Stimulated activated CD4-positive, alpha-beta T cell treated with anti-CD3 and anti-CD28 coated beads, TNF-alpha, amount 100 ng/mL, for 4 hours (primary cell): ENCODE results near the gene LRRC32.

Experiments used
- DNase-seq, 3 experiments: peaks; one replicate each; pipeline ENCODE4 v3.0.0-alpha.2; 2020; ENCODE audit warnings: low read depth in 3 of 3

The LRRC32 gene

GRCh38 chr11:76670485-76671236 is at the start of gene LRRC32:
LRRC32 (minus strand) TSS chr11:76670747; CDS start chr11:76665954, 4,793 bp downstream.
- DNase-seq, result peak in 1 of 3 experiments; percentile 13

- DNase-seq, result no peak
These were observed 49.1 kb upstream of the LRRC32 start for GRCh38 chr11:76719686-76720085.

GRCh38 chr11:76719281-76719680 is 48.7 kb upstream of the LRRC32 start:
- no peak for DNase-seq

GRCh38 chr11:76717816-76718215 is 47.3 kb upstream of the LRRC32 start:
- no peak for DNase-seq

- DNase-seq, result no peak
These were observed 46.8 kb upstream of the LRRC32 start for GRCh38 chr11:76717369-76717768.

- no peak for DNase-seq
These were observed 45.7 kb upstream of the LRRC32 start for GRCh38 chr11:76716268-76716667.

- no peak for DNase-seq
These were observed 43.9 kb upstream of the LRRC32 start for GRCh38 chr11:76714493-76714892.

GRCh38 chr11:76713499-76713898 is 43.0 kb upstream of the LRRC32 start:
- DNase-seq, result no peak

GRCh38 chr11:76712125-76712524 is 41.6 kb upstream of the LRRC32 start:
- DNase-seq, result no peak

- DNase-seq, result no peak
These were observed 39.2 kb upstream of the LRRC32 start for GRCh38 chr11:76709756-76710155.

GRCh38 chr11:76708972-76709660 is 38.6 kb upstream of the LRRC32 start:
- DNase-seq, result no peak

GRCh38 chr11:76707293-76707825 is 36.8 kb upstream of the LRRC32 start:
- DNase-seq, result no peak

GRCh38 chr11:76706667-76707066 is 36.1 kb upstream of the LRRC32 start:
- DNase-seq, result no peak

GRCh38 chr11:76705826-76706225 is 35.3 kb upstream of the LRRC32 start:
- no peak for DNase-seq

GRCh38 chr11:76704171-76704948 is 33.8 kb upstream of the LRRC32 start:
- DNase-seq, result no peak

GRCh38 chr11:76703707-76704106 is 33.2 kb upstream of the LRRC32 start:
- DNase-seq, result no peak

- DNase-seq, result no peak
These were observed 32.0 kb upstream of the LRRC32 start for GRCh38 chr11:76702336-76703128.

GRCh38 chr11:76701294-76702040 is 30.9 kb upstream of the LRRC32 start:
- no peak for DNase-seq

GRCh38 chr11:76700177-76701100 is 29.9 kb upstream of the LRRC32 start:
- DNase-seq, result no peak
